Neural cell (in vitro differentiated cells): ENCODE results near the gene TLE4. TPM values are rescaled to one million over a fixed set of nuclear protein-coding genes. Genes with fewer than 3 reads are reported as not detected.

Experiments used
- H2AFZ ChIP-seq: fragments of 200-600, 300-800 bp; sonication (generic), shearing (Covaris generic); 2 replicates; pipeline ENCODE4 v1.6.0; 2014; ENCODE audit warnings: low read depth, mild to moderate bottlenecking, antibody characterized with exemption, low read length, moderate library complexity
- H3F3A ChIP-seq: fragments of 200-600 bp; shearing (Covaris generic); 2 replicates; pipeline ENCODE4 v1.6.1; 2016; ENCODE audit warnings: mild to moderate bottlenecking, moderate library complexity, mixed read lengths, antibody characterized with exemption, low read length; ENCODE audit not compliant: insufficient read depth, poor library complexity, severe bottlenecking
- H3K27ac ChIP-seq: fragments of 200-600, 300-800 bp; sonication (generic), shearing (Covaris generic); 2 replicates; pipeline ENCODE4 v1.5.1; 2014; ENCODE audit warnings: mild to moderate bottlenecking, low read length, moderate library complexity
- H3K27me3 ChIP-seq: fragments of 300-800, 200-600 bp; sonication (generic), shearing (Covaris generic); 2 replicates; pipeline ENCODE4 v1.6.0; 2014; ENCODE audit warnings: mild to moderate bottlenecking, low read depth, low read length, moderate library complexity; ENCODE audit not compliant: insufficient read depth
- H3K36me3 ChIP-seq: fragments of 300-800, 200-600 bp; sonication (generic), shearing (Covaris generic); 2 replicates; pipeline ENCODE4 v1.5.1; 2014; ENCODE audit warnings: mild to moderate bottlenecking, antibody characterized with exemption, low read length, moderate library complexity; ENCODE audit not compliant: insufficient read depth
- H3K4me2 ChIP-seq: fragments of 300-800, 200-600 bp; sonication (generic), shearing (Covaris generic); 2 replicates; pipeline ENCODE4 v1.6.0; 2014; ENCODE audit warnings: mild to moderate bottlenecking, low read length
- H3K4me3 ChIP-seq: fragments of 300-800, 200-600 bp; sonication (generic), shearing (Covaris generic); 2 replicates; pipeline ENCODE4 v1.5.1; 2014; ENCODE audit warnings: mild to moderate bottlenecking, low read length, moderate library complexity
- H3K79me2 ChIP-seq: fragments of 200-600 bp; shearing (Covaris generic); replicated peaks from 2 replicates; pipeline ENCODE4 v1.6.0; 2014; ENCODE audit warnings: mild to moderate bottlenecking, low read length, moderate library complexity; ENCODE audit not compliant: insufficient read depth
- H3K9ac ChIP-seq: fragments of 300-800, 200-600 bp; sonication (generic), shearing (Covaris generic); 2 replicates; pipeline ENCODE4 v1.6.1; 2016; ENCODE audit warnings: mild to moderate bottlenecking, low read length, mixed read lengths
- H3K9me2 ChIP-seq: fragments of 200-600 bp; shearing (Covaris generic); 2 replicates; pipeline ENCODE4 v1.6.1; 2016; ENCODE audit warnings: mild to moderate bottlenecking, low read length, mixed read lengths; ENCODE audit not compliant: insufficient read depth
- H3K9me3 ChIP-seq: fragments of 200-600, 300-800 bp; sonication (generic), shearing (Covaris generic); 2 replicates; pipeline ENCODE4 v1.6.1; 2016; ENCODE audit warnings: mild to moderate bottlenecking, mixed run types, low read length, moderate library complexity, mixed read lengths
- H4K20me1 ChIP-seq: fragments of 200-600 bp; shearing (Covaris generic); 2 replicates; pipeline ENCODE4 v1.6.1; 2016; ENCODE audit warnings: mild to moderate bottlenecking, mixed run types; ENCODE audit not compliant: insufficient read depth
- EP300 ChIP-seq: fragments of 450-650 bp; conservative IDR thresholded peaks from 2 replicates; pipeline ENCODE4 v1.6.1; 2014; ENCODE audit warnings: antibody characterized with exemption, mild to moderate bottlenecking, moderate library complexity; ENCODE audit not compliant: poor library complexity, severe bottlenecking
- EZH2 ChIP-seq: fragments of 200-600, 300-800 bp; shearing (Covaris generic), sonication (generic); IDR thresholded peaks from 2 replicates; pipeline ENCODE4 v1.6.1; 2014; ENCODE audit warnings: antibody characterized with exemption, low read length, borderline replicate concordance, mild to moderate bottlenecking; ENCODE audit not compliant: insufficient read depth, poor library complexity, severe bottlenecking
- MXI1 ChIP-seq: fragments of 450-650 bp; conservative IDR thresholded peaks from 2 replicates; pipeline ENCODE4 v1.6.1; 2014; ENCODE audit warnings: antibody characterized with exemption, mild to moderate bottlenecking; ENCODE audit not compliant: poor library complexity, severe bottlenecking
- POLR2AphosphoS5 ChIP-seq: IDR thresholded peaks from 2 replicates; pipeline ENCODE4 v1.6.1; 2012
- RAD21 ChIP-seq: fragments of 450-650 bp; conservative IDR thresholded peaks from 2 replicates; pipeline ENCODE4 v1.6.1; 2014; ENCODE audit warnings: antibody characterized with exemption, mild to moderate bottlenecking, moderate library complexity
- SMC3 ChIP-seq: fragments of 450-650 bp; conservative IDR thresholded peaks from 2 replicates; pipeline ENCODE4 v1.6.1; 2014; ENCODE audit warnings: antibody characterized with exemption, mild to moderate bottlenecking, moderate library complexity; ENCODE audit not compliant: poor library complexity
- TAF1 ChIP-seq: IDR thresholded peaks from 2 replicates; pipeline ENCODE4 v1.6.1; 2012; ENCODE audit warnings: low read depth
- polyA plus RNA-seq: library from polyadenylated mRNA; depleted of rRNA; stranded (reverse); fragments of >200 nt; gene quantifications from 2 replicates; pipeline ENCODE4 v1.2.3, GENCODE V29; 2014
- TF ChIP-seq, protein P1 (sequence below): IDR thresholded peaks from 2 replicates; pipeline ENCODE4 v1.6.1; 2012; ENCODE audit warnings: borderline replicate concordance
- TF ChIP-seq, protein P2 (sequence below): fragments of 450-650 bp; IDR thresholded peaks from 2 replicates; pipeline ENCODE4 v1.5.1; 2014; ENCODE audit warnings: antibody characterized with exemption, mild to moderate bottlenecking, moderate library complexity; ENCODE audit not compliant: poor library complexity, severe bottlenecking

Gene TLE4
- polyA plus RNA-seq, 1 donor from 2014 or later, result 143 TPM

DNA sequence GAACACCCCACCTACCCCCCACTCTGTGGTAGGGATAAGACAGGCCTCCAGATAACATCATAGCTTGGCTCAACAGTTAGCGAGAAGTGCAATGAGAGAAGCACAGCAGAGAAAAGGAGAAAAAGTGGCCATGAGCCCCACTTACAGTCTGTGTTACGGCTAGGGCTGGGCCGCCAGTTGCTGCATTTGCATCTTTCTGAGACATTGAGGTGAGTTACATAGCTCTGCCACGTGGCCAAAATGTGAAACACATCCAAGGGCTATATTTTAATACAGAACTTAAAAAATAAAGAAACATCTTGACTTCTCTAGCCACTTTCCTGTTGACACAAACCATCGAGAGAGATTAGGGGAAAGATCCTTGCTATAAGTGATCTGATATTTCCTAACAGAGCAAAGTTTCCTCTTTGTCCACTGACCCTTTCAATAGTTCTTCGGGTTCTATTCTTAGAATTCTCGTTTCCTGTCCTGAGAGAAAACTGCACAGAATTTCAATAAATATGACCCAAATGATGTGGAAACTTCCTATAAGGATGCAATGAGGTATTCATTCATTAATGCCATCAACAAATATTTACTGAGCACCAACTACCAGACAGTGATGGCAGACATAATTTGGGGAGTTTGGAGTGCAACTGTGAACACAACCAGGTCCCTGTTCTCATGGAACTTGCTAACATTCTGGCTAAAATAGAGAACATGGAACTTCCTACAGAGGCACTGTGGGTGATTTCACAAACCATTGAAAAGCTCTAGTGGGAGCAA, 3.2 kb upstream of the TLE4 start:
- no peak overlapping the region for H2AFZ ChIP-seq
- no peaks in the 10 kb centered on the region for H4K20me1 ChIP-seq
- no peaks in the 10 kb centered on the region for H3K36me3 ChIP-seq
- TF ChIP-seq, protein P1, sequence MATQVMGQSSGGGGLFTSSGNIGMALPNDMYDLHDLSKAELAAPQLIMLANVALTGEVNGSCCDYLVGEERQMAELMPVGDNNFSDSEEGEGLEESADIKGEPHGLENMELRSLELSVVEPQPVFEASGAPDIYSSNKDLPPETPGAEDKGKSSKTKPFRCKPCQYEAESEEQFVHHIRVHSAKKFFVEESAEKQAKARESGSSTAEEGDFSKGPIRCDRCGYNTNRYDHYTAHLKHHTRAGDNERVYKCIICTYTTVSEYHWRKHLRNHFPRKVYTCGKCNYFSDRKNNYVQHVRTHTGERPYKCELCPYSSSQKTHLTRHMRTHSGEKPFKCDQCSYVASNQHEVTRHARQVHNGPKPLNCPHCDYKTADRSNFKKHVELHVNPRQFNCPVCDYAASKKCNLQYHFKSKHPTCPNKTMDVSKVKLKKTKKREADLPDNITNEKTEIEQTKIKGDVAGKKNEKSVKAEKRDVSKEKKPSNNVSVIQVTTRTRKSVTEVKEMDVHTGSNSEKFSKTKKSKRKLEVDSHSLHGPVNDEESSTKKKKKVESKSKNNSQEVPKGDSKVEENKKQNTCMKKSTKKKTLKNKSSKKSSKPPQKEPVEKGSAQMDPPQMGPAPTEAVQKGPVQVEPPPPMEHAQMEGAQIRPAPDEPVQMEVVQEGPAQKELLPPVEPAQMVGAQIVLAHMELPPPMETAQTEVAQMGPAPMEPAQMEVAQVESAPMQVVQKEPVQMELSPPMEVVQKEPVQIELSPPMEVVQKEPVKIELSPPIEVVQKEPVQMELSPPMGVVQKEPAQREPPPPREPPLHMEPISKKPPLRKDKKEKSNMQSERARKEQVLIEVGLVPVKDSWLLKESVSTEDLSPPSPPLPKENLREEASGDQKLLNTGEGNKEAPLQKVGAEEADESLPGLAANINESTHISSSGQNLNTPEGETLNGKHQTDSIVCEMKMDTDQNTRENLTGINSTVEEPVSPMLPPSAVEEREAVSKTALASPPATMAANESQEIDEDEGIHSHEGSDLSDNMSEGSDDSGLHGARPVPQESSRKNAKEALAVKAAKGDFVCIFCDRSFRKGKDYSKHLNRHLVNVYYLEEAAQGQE, result no peak
- no peak for TF ChIP-seq MXI1
- no peak for TF ChIP-seq SMC3
- TF ChIP-seq TAF1, result no peak
- TF ChIP-seq RAD21, result no peak
- no peak for TF ChIP-seq EP300
- no peak for TF ChIP-seq EZH2
- no peak for TF ChIP-seq POLR2AphosphoS5
- TF ChIP-seq, protein P2, sequence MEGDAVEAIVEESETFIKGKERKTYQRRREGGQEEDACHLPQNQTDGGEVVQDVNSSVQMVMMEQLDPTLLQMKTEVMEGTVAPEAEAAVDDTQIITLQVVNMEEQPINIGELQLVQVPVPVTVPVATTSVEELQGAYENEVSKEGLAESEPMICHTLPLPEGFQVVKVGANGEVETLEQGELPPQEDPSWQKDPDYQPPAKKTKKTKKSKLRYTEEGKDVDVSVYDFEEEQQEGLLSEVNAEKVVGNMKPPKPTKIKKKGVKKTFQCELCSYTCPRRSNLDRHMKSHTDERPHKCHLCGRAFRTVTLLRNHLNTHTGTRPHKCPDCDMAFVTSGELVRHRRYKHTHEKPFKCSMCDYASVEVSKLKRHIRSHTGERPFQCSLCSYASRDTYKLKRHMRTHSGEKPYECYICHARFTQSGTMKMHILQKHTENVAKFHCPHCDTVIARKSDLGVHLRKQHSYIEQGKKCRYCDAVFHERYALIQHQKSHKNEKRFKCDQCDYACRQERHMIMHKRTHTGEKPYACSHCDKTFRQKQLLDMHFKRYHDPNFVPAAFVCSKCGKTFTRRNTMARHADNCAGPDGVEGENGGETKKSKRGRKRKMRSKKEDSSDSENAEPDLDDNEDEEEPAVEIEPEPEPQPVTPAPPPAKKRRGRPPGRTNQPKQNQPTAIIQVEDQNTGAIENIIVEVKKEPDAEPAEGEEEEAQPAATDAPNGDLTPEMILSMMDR, result no peak
- H3K27me3 ChIP-seq, result no peaks in the 10 kb centered on the region
- H3K27ac ChIP-seq, result no peak overlapping the region
- no peaks in the 10 kb centered on the region for H3K9me2 ChIP-seq
- H3F3A ChIP-seq, result no peaks in the 10 kb centered on the region
- no peak overlapping the region for H3K9ac ChIP-seq
- no peaks in the 10 kb centered on the region for H3K9me3 ChIP-seq
- H3K79me2 ChIP-seq, result peaks cover 5% of the 10 kb centered on the region
- no peak overlapping the region for H3K4me2 ChIP-seq
- no peak overlapping the region for H3K4me3 ChIP-seq

DNA sequence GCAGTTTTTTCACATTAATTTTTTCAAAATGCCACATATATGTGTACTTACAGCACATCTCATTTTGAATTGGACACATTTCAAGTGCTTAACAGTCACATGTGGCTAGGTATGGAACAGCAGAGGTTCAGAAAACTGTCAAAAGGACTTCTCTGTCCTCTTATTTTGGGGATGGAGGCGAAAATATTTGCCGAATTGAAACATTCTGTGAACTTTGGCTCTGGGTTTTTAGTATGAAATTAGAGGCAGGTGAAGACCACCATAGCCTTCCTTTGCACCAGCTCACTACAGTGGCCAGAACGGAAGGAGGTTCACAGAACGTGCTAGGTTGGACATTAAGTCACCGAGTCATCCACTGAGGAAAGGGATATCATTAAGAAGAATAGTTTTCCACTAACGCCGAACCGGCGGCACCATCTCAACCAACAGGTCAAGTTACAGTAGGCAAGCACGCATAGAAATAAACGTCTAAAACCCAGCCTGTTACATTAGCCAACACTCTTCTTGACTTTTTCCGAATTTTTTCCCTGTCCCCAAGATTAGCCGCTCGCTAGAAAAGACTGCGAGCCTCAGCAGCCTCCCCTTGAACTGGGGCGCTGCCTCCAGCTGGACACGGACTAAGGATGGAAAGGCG, 1.8 kb upstream of the TLE4 start:
- Histone ChIP-seq H3K27ac (peak overlapping the region; percentile 79), H3K9me2 (no peaks in the 10 kb centered on the region), H3K9me3 (no peaks in the 10 kb centered on the region), H3K4me2 (peak overlapping the region; percentile 67), H3K9ac (no peak overlapping the region), H2AFZ (no peak overlapping the region), H3F3A (peaks cover 2% of the 10 kb centered on the region), H3K36me3 (no peaks in the 10 kb centered on the region), H3K27me3 (no peaks in the 10 kb centered on the region), H3K79me2 (peaks cover 20% of the 10 kb centered on the region), H4K20me1 (no peaks in the 10 kb centered on the region), H3K4me3 (peak overlapping the region; percentile 79)
- TF ChIP-seq MXI1, result no peak
- no peak for TF ChIP-seq EZH2
